GM12878 (cell line): ENCODE results near the gene OR2B6.

Experiments
- CBFB ChIP-seq: IDR thresholded peaks from 2 replicates; pipeline ENCODE4 v1.6.1; 2016; ENCODE audit warnings: antibody characterized with exemption, low read depth
- CTCF ChIP-seq, 3 experiments: IDR thresholded peaks in 2 of 3; conservative IDR thresholded peaks in 1 of 3; 2 replicates each; pipeline ENCODE4 v1.5.1; 2011; ENCODE audit warnings: low read depth in 3 of 3, low read length in 3 of 3, mild to moderate bottlenecking in 3 of 3, control low read depth in 2 of 3, moderate library complexity in 2 of 3, inconsistent platforms in 1 of 3, mixed read lengths in 1 of 3; ENCODE audit not compliant: control insufficient read depth in 2 of 3, insufficient read depth in 1 of 3; ENCODE audit errors: extremely low read depth in 1 of 3
- EED ChIP-seq: sonication (generic); IDR thresholded peaks from 2 replicates; pipeline ENCODE4 v1.6.1; 2016; ENCODE audit warnings: antibody characterized with exemption, low read depth
- EZH2 ChIP-seq: IDR thresholded peaks from 2 replicates; pipeline ENCODE4 v1.6.1; 2012; ENCODE audit warnings: low read depth, mild to moderate bottlenecking, control low read depth, inconsistent platforms, low read length, borderline replicate concordance; ENCODE audit not compliant: control insufficient read depth
- HCFC1 ChIP-seq: fragments of 150-350 bp; IDR thresholded peaks from 2 replicates; pipeline ENCODE4 v1.6.1; 2014; ENCODE audit warnings: low read length
- KDM1A ChIP-seq: fragments of 200-600 bp; sonication (generic); IDR thresholded peaks from 2 replicates; pipeline ENCODE4 v1.6.1; 2016; ENCODE audit warnings: borderline replicate concordance
- POLR2A ChIP-seq: IDR thresholded peaks from 2 replicates; pipeline ENCODE4 v1.6.1; 2011; ENCODE audit warnings: low read depth, mild to moderate bottlenecking, low read length
- SREBF2 ChIP-seq: IDR thresholded peaks from 2 replicates; pipeline ENCODE4 v1.6.1; 2012; ENCODE audit warnings: mild to moderate bottlenecking, low read length
- STAT1 ChIP-seq: fragments of 450-650 bp; conservative IDR thresholded peaks from 2 replicates; pipeline ENCODE4 v1.6.1; 2014; ENCODE audit warnings: antibody characterized with exemption, mild to moderate bottlenecking
- SUZ12 ChIP-seq: fragments of 200-600 bp; sonication (generic); IDR thresholded peaks from one replicate; pipeline ENCODE4 v1.6.1; 2018; ENCODE audit warnings: antibody characterized with exemption, mild to moderate bottlenecking; ENCODE audit not compliant: unreplicated experiment
- ZNF24 ChIP-seq: fragments of 450-650 bp; IDR thresholded peaks from 2 replicates; pipeline ENCODE4 v1.6.1; 2017; ENCODE audit warnings: antibody characterized with exemption, mild to moderate bottlenecking
- TF ChIP-seq, protein P1 (sequence below): IDR thresholded peaks from 2 replicates; pipeline ENCODE4 v1.6.1; 2012; ENCODE audit warnings: mild to moderate bottlenecking, low read depth, low read length

GRCh38 chr6:27978705-27979104 is 21.7 kb downstream of the OR2B6 start:
- TF ChIP-seq CTCF (IDR thresholded peaks at IDR 0.05 in 2 of 3, conservative IDR thresholded peaks at IDR 0.05 in 1 of 3; ENCODE audit: control insufficient read depth in 2 of 3, extremely low read depth in 1 of 3, insufficient read depth in 1 of 3, low read depth in 3 of 3, low read length in 3 of 3) (no peak), EZH2 (no peak), STAT1 (no peak), HCFC1 (no peak), CBFB (no peak), EED (no peak), SUZ12 (no peak), POLR2A (no peak), SREBF2 (no peak), KDM1A (no peak), ZNF24 (no peak)
- TF ChIP-seq, protein P1, sequence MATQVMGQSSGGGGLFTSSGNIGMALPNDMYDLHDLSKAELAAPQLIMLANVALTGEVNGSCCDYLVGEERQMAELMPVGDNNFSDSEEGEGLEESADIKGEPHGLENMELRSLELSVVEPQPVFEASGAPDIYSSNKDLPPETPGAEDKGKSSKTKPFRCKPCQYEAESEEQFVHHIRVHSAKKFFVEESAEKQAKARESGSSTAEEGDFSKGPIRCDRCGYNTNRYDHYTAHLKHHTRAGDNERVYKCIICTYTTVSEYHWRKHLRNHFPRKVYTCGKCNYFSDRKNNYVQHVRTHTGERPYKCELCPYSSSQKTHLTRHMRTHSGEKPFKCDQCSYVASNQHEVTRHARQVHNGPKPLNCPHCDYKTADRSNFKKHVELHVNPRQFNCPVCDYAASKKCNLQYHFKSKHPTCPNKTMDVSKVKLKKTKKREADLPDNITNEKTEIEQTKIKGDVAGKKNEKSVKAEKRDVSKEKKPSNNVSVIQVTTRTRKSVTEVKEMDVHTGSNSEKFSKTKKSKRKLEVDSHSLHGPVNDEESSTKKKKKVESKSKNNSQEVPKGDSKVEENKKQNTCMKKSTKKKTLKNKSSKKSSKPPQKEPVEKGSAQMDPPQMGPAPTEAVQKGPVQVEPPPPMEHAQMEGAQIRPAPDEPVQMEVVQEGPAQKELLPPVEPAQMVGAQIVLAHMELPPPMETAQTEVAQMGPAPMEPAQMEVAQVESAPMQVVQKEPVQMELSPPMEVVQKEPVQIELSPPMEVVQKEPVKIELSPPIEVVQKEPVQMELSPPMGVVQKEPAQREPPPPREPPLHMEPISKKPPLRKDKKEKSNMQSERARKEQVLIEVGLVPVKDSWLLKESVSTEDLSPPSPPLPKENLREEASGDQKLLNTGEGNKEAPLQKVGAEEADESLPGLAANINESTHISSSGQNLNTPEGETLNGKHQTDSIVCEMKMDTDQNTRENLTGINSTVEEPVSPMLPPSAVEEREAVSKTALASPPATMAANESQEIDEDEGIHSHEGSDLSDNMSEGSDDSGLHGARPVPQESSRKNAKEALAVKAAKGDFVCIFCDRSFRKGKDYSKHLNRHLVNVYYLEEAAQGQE, result no peak
